Measurements from ENCODE around the gene FNDC3B. TPM values are rescaled to one million over a fixed set of nuclear protein-coding genes. Genes with fewer than 3 reads are reported as not detected.
A peak's percentile ranks its signal among the peaks of the same experiment; 100 is the strongest.

FNDC3B gene
- total and polyA plus RNA-seq, 12 donors: 9.7 to 118 (median 85.0) TPM

DNA sequence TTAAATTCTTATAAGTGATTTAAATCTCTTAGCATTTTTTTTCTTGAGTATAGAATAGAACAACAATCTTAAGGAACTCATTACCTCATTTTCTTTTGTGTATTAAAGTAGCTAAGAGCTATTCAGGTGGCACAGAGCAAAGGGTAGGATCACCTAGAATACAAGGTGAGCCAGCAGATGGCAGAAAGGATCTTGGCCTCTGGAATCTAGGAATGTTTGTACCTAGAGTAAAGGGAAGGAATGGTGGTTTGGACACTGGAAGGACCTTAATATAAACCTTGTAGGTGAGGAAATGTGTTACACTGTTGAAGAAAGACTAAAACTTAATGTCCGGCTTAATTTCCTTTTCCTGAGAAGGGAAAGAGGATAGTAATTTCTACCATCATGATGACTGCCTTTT lies 319.9 kb downstream of the FNDC3B start:
- Histone ChIP-seq H3K36me3 (peaks cover 0 to 86% (median 14%) of the 10 kb centered on the region in 9 donors), H3K27ac (no peak overlapping the region), H3K4me1 (peaks cover 0 to 44% (median 28%) of the 10 kb centered on the region in 9 donors), H3K27me3 (no peaks in the 10 kb centered on the region), H3K4me3 (no peak overlapping the region), H3K9me3 (peaks cover 0 to 5% (median 0%) of the 10 kb centered on the region in 11 donors)
- DNase-seq (no peak), ATAC-seq (no peak)
- TF ChIP-seq, protein P1, sequence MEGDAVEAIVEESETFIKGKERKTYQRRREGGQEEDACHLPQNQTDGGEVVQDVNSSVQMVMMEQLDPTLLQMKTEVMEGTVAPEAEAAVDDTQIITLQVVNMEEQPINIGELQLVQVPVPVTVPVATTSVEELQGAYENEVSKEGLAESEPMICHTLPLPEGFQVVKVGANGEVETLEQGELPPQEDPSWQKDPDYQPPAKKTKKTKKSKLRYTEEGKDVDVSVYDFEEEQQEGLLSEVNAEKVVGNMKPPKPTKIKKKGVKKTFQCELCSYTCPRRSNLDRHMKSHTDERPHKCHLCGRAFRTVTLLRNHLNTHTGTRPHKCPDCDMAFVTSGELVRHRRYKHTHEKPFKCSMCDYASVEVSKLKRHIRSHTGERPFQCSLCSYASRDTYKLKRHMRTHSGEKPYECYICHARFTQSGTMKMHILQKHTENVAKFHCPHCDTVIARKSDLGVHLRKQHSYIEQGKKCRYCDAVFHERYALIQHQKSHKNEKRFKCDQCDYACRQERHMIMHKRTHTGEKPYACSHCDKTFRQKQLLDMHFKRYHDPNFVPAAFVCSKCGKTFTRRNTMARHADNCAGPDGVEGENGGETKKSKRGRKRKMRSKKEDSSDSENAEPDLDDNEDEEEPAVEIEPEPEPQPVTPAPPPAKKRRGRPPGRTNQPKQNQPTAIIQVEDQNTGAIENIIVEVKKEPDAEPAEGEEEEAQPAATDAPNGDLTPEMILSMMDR (IDR thresholded peaks at IDR 0.05): no peak
- intact Hi-C loops (cut with DNase I): loop anchor here in 3 of 10 donors (10.0 kb wide), 4 partner anchors 116 to 714 kb away; no protein-coding TSS in a partner anchor
- WGBS, 2 donors: 87 to 93% methylated on average over 1 of the region's 1 CpG

DNA sequence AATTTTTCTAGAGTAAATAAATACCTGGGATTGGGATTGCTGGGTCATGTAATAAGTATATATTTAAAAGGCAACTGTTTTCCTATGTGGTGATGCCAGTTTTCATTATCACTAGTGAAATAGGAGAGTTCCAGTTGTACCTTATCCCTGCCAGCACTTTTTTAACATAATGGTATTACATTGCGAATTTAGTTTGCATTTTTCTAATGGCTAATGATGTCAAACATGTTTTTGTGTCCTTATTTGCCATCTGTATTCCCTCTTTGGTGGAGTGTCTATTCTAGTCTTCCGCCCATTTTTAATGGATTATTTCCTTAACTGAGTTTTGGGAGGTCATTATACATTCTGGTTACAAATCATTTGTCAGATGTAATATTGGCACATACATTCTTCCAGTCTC lies 320.6 kb downstream of the FNDC3B start:
- peaks cover 0 to 5% (median 0%) of the 10 kb centered on the region in 11 donors for H3K9me3 ChIP-seq
- H3K27me3 ChIP-seq: no peaks in the 10 kb centered on the region
- DNase-seq (no peak), ATAC-seq (no peak)
- 97 to 99% methylated on average over 2 of the region's 2 CpGs for WGBS, 2 donors
- H3K4me1 ChIP-seq: peaks cover 0 to 43% (median 28%) of the 10 kb centered on the region in 9 donors
- H3K27ac ChIP-seq: no peak overlapping the region
- intact Hi-C loops (cut with DNase I): loop anchor here in 5 of 10 donors (10.0 kb wide), 5 partner anchors 115 to 715 kb away; no protein-coding TSS in a partner anchor
- no peak overlapping the region for H3K4me3 ChIP-seq
- H3K36me3 ChIP-seq: peaks cover 0 to 86% (median 14%) of the 10 kb centered on the region in 9 donors
- TF ChIP-seq, protein P1 (IDR thresholded peaks at IDR 0.05): no peak

DNA sequence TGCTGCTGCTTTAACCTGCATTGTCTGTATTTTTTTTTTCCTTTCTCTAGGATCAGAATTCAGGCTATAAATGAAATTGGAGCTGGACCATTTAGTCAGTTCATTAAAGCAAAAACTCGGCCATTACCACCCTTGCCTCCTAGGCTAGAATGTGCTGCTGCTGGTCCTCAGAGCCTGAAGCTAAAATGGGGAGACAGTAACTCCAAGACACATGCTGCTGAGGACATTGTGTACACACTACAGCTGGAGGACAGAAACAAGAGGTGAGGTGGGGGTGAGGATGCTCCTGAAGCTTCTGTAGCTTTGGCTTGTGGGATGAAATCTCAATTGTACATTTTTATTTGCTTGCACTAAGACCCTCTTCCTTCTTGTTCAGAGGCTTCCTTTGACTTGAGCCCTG lies 323.2 kb downstream of the FNDC3B start:
- Histone ChIP-seq H3K27me3 (no peaks in the 10 kb centered on the region), H3K4me3 (no peak overlapping the region), H3K4me1 (peaks cover 0 to 21% (median 10%) of the 10 kb centered on the region in 9 donors), H3K36me3 (peaks cover 0 to 87% (median 27%) of the 10 kb centered on the region in 9 donors), H3K9me3 (peaks cover 0 to 5% (median 0%) of the 10 kb centered on the region in 11 donors), H3K27ac (no peak overlapping the region)
- TF ChIP-seq, protein P1 (IDR thresholded peaks at IDR 0.05): no peak
- DNase-seq (no peak), ATAC-seq (no peak)
- intact Hi-C loops (cut with DNase I): loop anchor here in 3 of 10 donors (10.0 kb wide), 3 partner anchors 112 to 312 kb away; no protein-coding TSS in a partner anchor
- 88 to 89% methylated on average over 1 of the region's 1 CpG for WGBS, 2 donors

DNA sequence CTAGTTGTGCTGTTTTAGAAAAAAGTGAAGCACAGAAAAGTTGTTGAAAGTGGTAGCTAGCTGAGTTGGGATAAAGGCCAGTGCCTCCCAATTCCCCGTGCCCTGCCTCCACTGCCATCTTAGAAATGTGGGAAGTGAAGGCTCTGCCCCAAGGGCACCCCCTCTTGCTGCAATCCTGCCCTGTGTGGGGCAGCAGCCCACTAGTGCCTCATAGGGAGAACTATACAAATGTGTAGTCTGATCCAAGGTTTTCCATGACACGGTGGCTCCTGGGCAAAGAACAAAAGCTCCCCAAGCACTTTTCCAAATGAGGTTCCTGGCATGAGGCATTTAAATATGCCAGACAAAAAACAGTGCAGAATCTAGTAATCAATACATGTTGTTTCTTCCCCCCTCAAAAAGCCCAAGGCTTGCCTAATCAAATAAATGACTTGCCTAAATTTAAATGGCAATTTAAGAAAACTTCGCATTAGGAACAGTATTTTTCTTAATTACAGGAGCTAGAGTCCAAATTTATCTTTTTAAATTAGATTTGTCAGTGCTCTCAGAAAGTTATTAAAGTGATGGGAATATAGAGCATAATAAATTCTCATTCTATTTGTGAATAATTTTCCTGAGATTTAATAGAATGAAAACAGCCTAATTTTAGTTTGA lies 325.1 kb downstream of the FNDC3B start:
- Histone ChIP-seq H3K4me1 (peaks cover 0 to 17% (median 5%) of the 10 kb centered on the region in 9 donors), H3K36me3 (peaks cover 0 to 99% (median 27%) of the 10 kb centered on the region in 9 donors), H3K27ac (no peak overlapping the region), H3K4me3 (no peak overlapping the region), H3K27me3 (no peaks in the 10 kb centered on the region), H3K9me3 (peaks cover 0 to 5% (median 0%) of the 10 kb centered on the region in 11 donors)
- WGBS, 2 donors: 85 to 92% methylated on average over 3 of the region's 3 CpGs
- DNase-seq: no peak
- intact Hi-C loops (cut with DNase I): loop anchor here in 3 of 10 donors (10.0 kb wide), 3 partner anchors 110 to 310 kb away; no protein-coding TSS in a partner anchor
- ATAC-seq: peak in 2 of 8 donors; percentile 25 to 44
- TF ChIP-seq, protein P1 (IDR thresholded peaks at IDR 0.05): no peak

All from heart right ventricle (tissue), 16 donors.